Tibial nerve (tissue), 3 donors: ENCODE measurements around the gene BCORL1.

Experiments
- POLR2A ChIP-seq, 2 donors: fragments of 450-650 bp; IDR thresholded peaks; one replicate each; pipeline ENCODE4 v1.6.1; 2017; ENCODE audit warnings: antibody characterized with exemption in 2 of 2, mild to moderate bottlenecking in 2 of 2, moderate library complexity in 2 of 2
- TF ChIP-seq, protein P1 (sequence below), 5 experiments: fragments of 200-600 bp in 3 of 5; fragments of 450-650 bp in 2 of 5; sonication (generic) in 3 of 5; IDR thresholded peaks; one replicate each; pipeline ENCODE4 v1.5.1; 2016 to 2019; ENCODE audit warnings: antibody characterized with exemption in 5 of 5, mild to moderate bottlenecking in 3 of 5, moderate library complexity in 2 of 5

DNA sequence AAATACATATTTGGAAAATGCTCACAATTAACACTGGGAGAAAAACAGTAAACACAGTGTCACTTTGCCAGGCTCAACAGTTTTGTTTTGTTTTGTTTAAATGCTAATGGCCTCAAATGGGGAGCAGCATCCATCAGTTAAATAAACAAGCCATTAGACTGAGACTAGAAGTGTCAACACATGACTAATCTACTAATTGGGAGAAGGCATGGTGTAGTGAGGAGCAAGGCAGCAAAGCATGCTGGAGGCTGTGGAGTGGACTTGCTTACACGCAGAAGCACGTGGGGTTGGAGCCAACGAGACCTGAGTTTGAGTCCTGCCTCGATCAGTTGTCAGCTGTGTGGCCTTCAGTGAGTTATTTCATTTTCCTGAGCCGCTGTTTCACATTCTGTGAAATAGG is 47.5 kb upstream of the BCORL1 start:
- TF ChIP-seq, protein P1, sequence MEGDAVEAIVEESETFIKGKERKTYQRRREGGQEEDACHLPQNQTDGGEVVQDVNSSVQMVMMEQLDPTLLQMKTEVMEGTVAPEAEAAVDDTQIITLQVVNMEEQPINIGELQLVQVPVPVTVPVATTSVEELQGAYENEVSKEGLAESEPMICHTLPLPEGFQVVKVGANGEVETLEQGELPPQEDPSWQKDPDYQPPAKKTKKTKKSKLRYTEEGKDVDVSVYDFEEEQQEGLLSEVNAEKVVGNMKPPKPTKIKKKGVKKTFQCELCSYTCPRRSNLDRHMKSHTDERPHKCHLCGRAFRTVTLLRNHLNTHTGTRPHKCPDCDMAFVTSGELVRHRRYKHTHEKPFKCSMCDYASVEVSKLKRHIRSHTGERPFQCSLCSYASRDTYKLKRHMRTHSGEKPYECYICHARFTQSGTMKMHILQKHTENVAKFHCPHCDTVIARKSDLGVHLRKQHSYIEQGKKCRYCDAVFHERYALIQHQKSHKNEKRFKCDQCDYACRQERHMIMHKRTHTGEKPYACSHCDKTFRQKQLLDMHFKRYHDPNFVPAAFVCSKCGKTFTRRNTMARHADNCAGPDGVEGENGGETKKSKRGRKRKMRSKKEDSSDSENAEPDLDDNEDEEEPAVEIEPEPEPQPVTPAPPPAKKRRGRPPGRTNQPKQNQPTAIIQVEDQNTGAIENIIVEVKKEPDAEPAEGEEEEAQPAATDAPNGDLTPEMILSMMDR (IDR thresholded peaks at IDR 0.05), result no peak
- no peak for TF ChIP-seq POLR2A (IDR thresholded peaks at IDR 0.05)
